DMS 273 (cell line): Measurements from ENCODE around the gene PER2.
"Not testable (repeated sequence)": the region's sequence is repeated elsewhere in the genome, so short reads cannot be mapped to it uniquely, and the experiment has no call there.

ENCODE experiments used
- DNase-seq: peaks from one replicate; lab custom pipeline; 2025; ENCODE audit not compliant: unreplicated experiment; lab: John Stamatoyannopoulos, UW

The PER2 gene

GRCh38 chr2:238288650-238289573, 502 bp upstream of the PER2 start:
- DNase-seq, result peak; percentile 99

GRCh38 chr2:238286987-238287736, 1.2 kb downstream of the PER2 start:
- peak; percentile 31 for DNase-seq

GRCh38 chr2:238286551-238286950, 1.9 kb downstream of the PER2 start:
- peak; percentile 90 for DNase-seq

- peak; percentile 36 for DNase-seq
These were observed 2.3 kb downstream of the PER2 start for GRCh38 chr2:238286095-238286494.

GRCh38 chr2:238285653-238286082, 2.7 kb downstream of the PER2 start:
- no peak for DNase-seq

GRCh38 chr2:238284802-238285515, 3.5 kb downstream of the PER2 start:
- DNase-seq, result no peak

GRCh38 chr2:238282861-238283738, 5.3 kb downstream of the PER2 start:
- DNase-seq, result no peak

GRCh38 chr2:238281826-238282480, 6.5 kb downstream of the PER2 start:
- DNase-seq, result no peak

GRCh38 chr2:238280083-238280825, 8.2 kb downstream of the PER2 start:
- DNase-seq, result no peak

- no peak for DNase-seq
These were observed 9.1 kb downstream of the PER2 start for GRCh38 chr2:238279324-238279682.

GRCh38 chr2:238278626-238279323, 9.6 kb downstream of the PER2 start:
- DNase-seq, result no peak

- DNase-seq, result peak; percentile 17
These were observed 10.7 kb downstream of the PER2 start for GRCh38 chr2:238277695-238278094.

- DNase-seq, result no peak
These were observed 14.1 kb downstream of the PER2 start for GRCh38 chr2:238274152-238274865.

- DNase-seq, result not testable (repeated sequence)
These were observed 15.0 kb downstream of the PER2 start for GRCh38 chr2:238273433-238273832.

GRCh38 chr2:238272156-238272555, 16.3 kb downstream of the PER2 start:
- DNase-seq, result no peak

- DNase-seq, result not testable (repeated sequence)
These were observed 16.7 kb downstream of the PER2 start for GRCh38 chr2:238271686-238272085.

- no peak for DNase-seq
These were observed 17.3 kb downstream of the PER2 start for GRCh38 chr2:238271061-238271554.

- no peak for DNase-seq
These were observed 17.8 kb downstream of the PER2 start for GRCh38 chr2:238270606-238271005.
